Cardiac septum (tissue), 1 donor: Measurements from ENCODE around the gene GRIFIN. TPM values are rescaled to one million over a fixed set of nuclear protein-coding genes. Genes with fewer than 3 reads are reported as not detected.

Experiments used
- DNase-seq: peaks from one replicate; pipeline ENCODE4 v3.0.0-alpha.2; 2020; ENCODE audit warnings: low spot score
- intact Hi-C: fragments of 100-400 bp; cut with DNase I; formaldehyde crosslinking; loops from one replicate; pipeline ENCODE4 v1.14.0; 2022
- total RNA-seq: library from RNA; stranded (reverse); fragmentation: NEBNext Ultra II Directional; extraction: Animal tissue kit (Norgen Biotek cat#: 25700); gene quantifications from one replicate; pipeline ENCODE4 v1.2.1, GENCODE V29; 2021
- donor health status: DM: no; HTN: no; CAD: no.

The GRIFIN gene
- total RNA-seq, 1 donor from 2014 or later: not detected

- intact Hi-C loops: no loop called here
Observed at GRCh38 chr7:2483494-2483893, 7.3 kb upstream of the GRIFIN start.

GRCh38 chr7:2482725-2483451 lies 6.7 kb upstream of the GRIFIN start:
- no peak for DNase-seq
- intact Hi-C loops: no loop called here

More at GRCh38 chr7:2483494-2483893, 7.3 kb upstream of the GRIFIN start:
- no peak for DNase-seq

- no peak for DNase-seq
- intact Hi-C loops: no loop called here
Observed at GRCh38 chr7:2481195-2481594, 5.0 kb upstream of the GRIFIN start.

GRCh38 chr7:2480070-2480408 lies 3.8 kb upstream of the GRIFIN start:
- intact Hi-C loops: no loop called here
- DNase-seq: no peak

GRCh38 chr7:2479276-2480069 lies 3.3 kb upstream of the GRIFIN start:
- no peak for DNase-seq
- intact Hi-C loops: loop anchor here (5.0 kb wide), 1 partner anchor 78 kb away; the partner anchor contains the start of genes BRAT1 and IQCE

- no peak for DNase-seq
- intact Hi-C loops: loop anchor here (5.0 kb wide), 1 partner anchor 79 kb away; the partner anchor contains the start of genes BRAT1 and IQCE
Observed at GRCh38 chr7:2478800-2479199, 2.6 kb upstream of the GRIFIN start.

- no peak for DNase-seq
- intact Hi-C loops: loop anchor here (5.0 kb wide), 1 partner anchor 79 kb away; the partner anchor contains the start of genes BRAT1 and IQCE
Observed at GRCh38 chr7:2478399-2478785, 2.2 kb upstream of the GRIFIN start.

- no peak for DNase-seq
- intact Hi-C loops: loop anchor here (5.0 kb wide), 1 partner anchor 80 kb away; the partner anchor contains the start of genes BRAT1 and IQCE
Observed at GRCh38 chr7:2477447-2478398, 1.5 kb upstream of the GRIFIN start.

GRCh38 chr7:2476776-2477446 lies 713 bp upstream of the GRIFIN start:
- intact Hi-C loops: loop anchor here (5.0 kb wide), 1 partner anchor 80 kb away; the partner anchor contains the start of genes BRAT1 and IQCE
- DNase-seq: no peak

- intact Hi-C loops: loop anchor here (5.0 kb wide), 1 partner anchor 82 kb away; the partner anchor contains the start of genes BRAT1 and IQCE
- DNase-seq: no peak
Observed at GRCh38 chr7:2475678-2476015, 551 bp downstream of the GRIFIN start.

- DNase-seq: no peak
- intact Hi-C loops: loop anchor here (5.0 kb wide), 1 partner anchor 82 kb away; the partner anchor contains the start of genes BRAT1 and IQCE
Observed at GRCh38 chr7:2474813-2475677, 1.2 kb downstream of the GRIFIN start.

- no peak for DNase-seq
- intact Hi-C loops: no loop called here
Observed at GRCh38 chr7:2474224-2474623, 2.0 kb downstream of the GRIFIN start.

- DNase-seq: no peak
- intact Hi-C loops: no loop called here
Observed at GRCh38 chr7:2473496-2474180, 2.6 kb downstream of the GRIFIN start.

- intact Hi-C loops: no loop called here
- DNase-seq: no peak
Observed at GRCh38 chr7:2472739-2473138, 3.5 kb downstream of the GRIFIN start.

GRCh38 chr7:2471396-2471795 lies 4.8 kb downstream of the GRIFIN start:
- intact Hi-C loops: no loop called here
- DNase-seq: no peak

GRCh38 chr7:2471022-2471329 lies 5.2 kb downstream of the GRIFIN start:
- intact Hi-C loops: no loop called here
- DNase-seq: no peak

- no peak for DNase-seq
- intact Hi-C loops: no loop called here
Observed at GRCh38 chr7:2470204-2471021, 5.8 kb downstream of the GRIFIN start.
